ENCODE data around the gene PRSS56. TPM values are rescaled to one million over a fixed set of nuclear protein-coding genes. Genes with fewer than 3 reads are reported as not detected.

PRSS56 gene
- polyA plus RNA-seq, 4 donors, result not detected

DNA sequence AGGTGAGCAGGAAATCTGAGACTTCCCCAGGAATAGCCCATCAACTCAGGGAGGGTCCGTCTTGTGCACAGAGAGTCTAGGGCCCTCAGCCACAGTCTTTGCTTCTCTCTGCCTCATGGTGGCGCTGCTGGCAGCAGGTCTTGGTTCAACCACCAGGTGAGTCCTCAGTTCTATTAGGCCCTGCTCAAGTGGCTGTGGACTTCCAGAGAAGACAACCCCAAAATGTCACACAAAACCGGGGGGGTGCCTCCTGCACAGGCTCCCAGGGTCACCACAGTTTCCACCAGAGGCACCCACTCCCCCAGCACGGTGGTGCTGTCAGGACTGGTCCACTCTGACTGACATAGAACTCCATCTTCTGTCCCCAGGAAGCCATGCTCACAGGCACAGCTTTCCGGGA is 16.9 kb downstream of the PRSS56 start:
- peaks cover 0 to 33% (median 3%) of the 10 kb centered on the region in 3 donors for H3K27me3 ChIP-seq (ENCODE audit: control insufficient read depth in 3 of 3, insufficient read depth in 3 of 3, low read length in 3 of 3)
- no peak for FAIRE-seq
- 56 to 62% (median 56%) methylated on average over 5 of the region's 5 CpGs for WGBS, 3 donors

GRCh38 chr2:232537499-232537898 is 17.3 kb downstream of the PRSS56 start:
- Histone ChIP-seq H3K27ac (ENCODE audit: low read depth in 1 of 3, low read length in 2 of 3) (no peak overlapping the region), H3K4me1 (ENCODE audit: control insufficient read depth in 3 of 3, insufficient read depth in 2 of 3, low read depth in 1 of 3, low read length in 2 of 3) (no peaks in the 10 kb centered on the region), H3K27me3 (ENCODE audit: control insufficient read depth in 3 of 3, insufficient read depth in 3 of 3, low read length in 3 of 3) (peaks cover 0 to 33% (median 3%) of the 10 kb centered on the region in 3 donors), H3K9me3 (ENCODE audit: control insufficient read depth in 2 of 2, insufficient read depth in 1 of 2, low read depth in 1 of 2, low read length in 1 of 2) (peaks cover 0 to 6% of the 10 kb centered on the region in 2 donors), H3K36me3 (ENCODE audit: control insufficient read depth in 3 of 3, insufficient read depth in 2 of 3, low read depth in 1 of 3, low read length in 3 of 3) (no peaks in the 10 kb centered on the region), H3K4me3 (ENCODE audit: low read depth in 1 of 3, low read length in 3 of 3) (no peak overlapping the region)
- no peak for FAIRE-seq
- 40 to 79% (median 61%) methylated on average over 4 of the region's 4 CpGs for WGBS, 3 donors
- no peak for DNase-seq

More for the DNA sequence above, 16.9 kb downstream of the PRSS56 start:
- Histone ChIP-seq H3K4me1 (ENCODE audit: control insufficient read depth in 3 of 3, insufficient read depth in 2 of 3, low read depth in 1 of 3, low read length in 2 of 3) (no peaks in the 10 kb centered on the region), H3K4me3 (ENCODE audit: low read depth in 1 of 3, low read length in 3 of 3) (no peak overlapping the region), H3K9me3 (ENCODE audit: control insufficient read depth in 2 of 2, insufficient read depth in 1 of 2, low read depth in 1 of 2, low read length in 1 of 2) (peaks cover 0 to 6% of the 10 kb centered on the region in 2 donors), H3K36me3 (ENCODE audit: control insufficient read depth in 3 of 3, insufficient read depth in 2 of 3, low read depth in 1 of 3, low read length in 3 of 3) (no peaks in the 10 kb centered on the region), H3K27ac (ENCODE audit: low read depth in 1 of 3, low read length in 2 of 3) (no peak overlapping the region)
- peak; percentile 20 to 40 for DNase-seq

- H3K4me1 ChIP-seq (ENCODE audit: control insufficient read depth in 3 of 3, insufficient read depth in 2 of 3, low read depth in 1 of 3, low read length in 2 of 3), result no peaks in the 10 kb centered on the region
- H3K9me3 ChIP-seq (ENCODE audit: control insufficient read depth in 2 of 2, insufficient read depth in 1 of 2, low read depth in 1 of 2, low read length in 1 of 2), result peaks cover 0 to 6% of the 10 kb centered on the region in 2 donors
- H3K4me3 ChIP-seq (ENCODE audit: low read depth in 1 of 3, low read length in 3 of 3), result no peak overlapping the region
- H3K36me3 ChIP-seq (ENCODE audit: control insufficient read depth in 3 of 3, insufficient read depth in 2 of 3, low read depth in 1 of 3, low read length in 3 of 3), result peaks cover 0 to 5% (median 0%) of the 10 kb centered on the region in 3 donors
- H3K27me3 ChIP-seq (ENCODE audit: control insufficient read depth in 3 of 3, insufficient read depth in 3 of 3, low read length in 3 of 3), result peaks cover 0 to 33% (median 3%) of the 10 kb centered on the region in 3 donors
- 21 to 46% (median 35%) methylated on average over 4 of the region's 4 CpGs for WGBS, 3 donors
- no peak overlapping the region for H3K27ac ChIP-seq (ENCODE audit: low read depth in 1 of 3, low read length in 2 of 3)
- FAIRE-seq (no peak), DNase-seq (no peak)
These were observed 18.5 kb downstream of the PRSS56 start for GRCh38 chr2:232538671-232539070.

GRCh38 chr2:232539298-232540231 is 19.4 kb downstream of the PRSS56 start, which contains the start of gene CHRNG:
Gene CHRNG, plus strand, starts transcription at chr2:232539692. Its CDS starts 56 bp downstream, at chr2:232539748.
- no peak within 1 kb of the TSS for H3K27ac ChIP-seq (ENCODE audit: low read depth in 1 of 3, low read length in 2 of 3)
- DNase-seq (no peak), FAIRE-seq (no peak)

GRCh38 chr2:232540441-232541041 is 20.4 kb downstream of the PRSS56 start:
- H3K27me3 ChIP-seq (ENCODE audit: control insufficient read depth in 3 of 3, insufficient read depth in 3 of 3, low read length in 3 of 3), result peaks cover 0 to 30% (median 3%) of the 10 kb centered on the region in 3 donors
- FAIRE-seq (no peak), DNase-seq (no peak)

More at GRCh38 chr2:232539298-232540231, 19.4 kb downstream of the PRSS56 start, which contains the start of gene CHRNG:
- Histone ChIP-seq H3K36me3 (ENCODE audit: control insufficient read depth in 3 of 3, insufficient read depth in 2 of 3, low read depth in 1 of 3, low read length in 3 of 3) (peaks cover 0 to 14% (median 0%) of the 10 kb centered on the region in 3 donors), H3K4me3 (ENCODE audit: low read depth in 1 of 3, low read length in 3 of 3) (no peak within 1 kb of the TSS), H3K27me3 (ENCODE audit: control insufficient read depth in 3 of 3, insufficient read depth in 3 of 3, low read length in 3 of 3) (peaks cover 0 to 33% (median 3%) of the 10 kb centered on the region in 3 donors), H3K9me3 (ENCODE audit: control insufficient read depth in 2 of 2, insufficient read depth in 1 of 2, low read depth in 1 of 2, low read length in 1 of 2) (peaks cover 0 to 6% of the 10 kb centered on the region in 2 donors), H3K4me1 (ENCODE audit: control insufficient read depth in 3 of 3, insufficient read depth in 2 of 3, low read depth in 1 of 3, low read length in 2 of 3) (no peaks in the 10 kb centered on the region)
- 52 to 61% (median 58%) methylated on average over 22 to 23 of the region's 23 CpGs for WGBS, 3 donors

DNA sequence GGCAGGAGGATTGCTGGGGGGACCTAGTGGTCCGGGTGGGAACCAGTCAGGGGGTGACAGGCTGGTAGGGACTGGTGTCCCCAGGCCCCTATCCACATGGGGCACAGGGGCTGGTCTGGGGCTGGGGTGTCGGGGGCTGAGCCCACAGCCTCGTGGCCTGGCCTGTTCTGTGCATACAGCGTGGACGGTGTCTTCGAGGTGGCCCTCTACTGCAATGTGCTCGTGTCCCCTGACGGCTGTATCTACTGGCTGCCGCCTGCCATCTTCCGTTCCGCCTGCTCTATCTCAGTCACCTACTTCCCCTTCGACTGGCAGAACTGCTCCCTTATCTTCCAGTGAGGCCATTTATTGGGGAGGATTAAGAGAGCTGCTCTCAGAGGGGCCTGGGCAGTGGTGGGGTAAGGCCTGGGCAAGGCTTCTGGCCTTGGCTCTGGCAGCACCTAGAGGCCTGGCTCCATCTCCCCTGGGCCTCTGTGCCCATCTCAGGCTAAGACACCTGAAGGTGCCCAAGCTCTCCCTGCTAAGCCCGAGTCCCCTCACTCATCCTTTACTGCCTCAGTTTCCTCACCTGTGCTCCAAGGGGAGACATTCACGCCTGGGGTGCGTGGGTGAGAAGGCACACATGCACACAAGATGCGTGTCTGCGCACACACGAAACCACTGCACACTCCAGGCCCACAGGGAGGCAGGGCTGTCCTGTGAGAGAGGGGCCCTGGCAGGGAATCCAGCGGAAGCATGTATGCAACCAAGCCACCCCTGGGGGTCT is 21.2 kb downstream of the PRSS56 start:
- Histone ChIP-seq H3K4me1 (ENCODE audit: control insufficient read depth in 3 of 3, insufficient read depth in 2 of 3, low read depth in 1 of 3, low read length in 2 of 3) (no peaks in the 10 kb centered on the region), H3K9me3 (ENCODE audit: control insufficient read depth in 2 of 2, insufficient read depth in 1 of 2, low read depth in 1 of 2, low read length in 1 of 2) (peaks cover 0 to 9% of the 10 kb centered on the region in 2 donors), H3K36me3 (ENCODE audit: control insufficient read depth in 3 of 3, insufficient read depth in 2 of 3, low read depth in 1 of 3, low read length in 3 of 3) (peaks cover 0 to 25% (median 0%) of the 10 kb centered on the region in 3 donors), H3K27me3 (ENCODE audit: control insufficient read depth in 3 of 3, insufficient read depth in 3 of 3, low read length in 3 of 3) (peaks cover 0 to 23% (median 2%) of the 10 kb centered on the region in 3 donors), H3K4me3 (ENCODE audit: low read depth in 1 of 3, low read length in 3 of 3) (no peak overlapping the region), H3K27ac (ENCODE audit: low read depth in 1 of 3, low read length in 2 of 3) (no peak overlapping the region)
- 41 to 59% (median 56%) methylated on average over 19 of the region's 19 CpGs for WGBS, 3 donors
- DNase-seq (peak in 1 of 2 donors; percentile 28), FAIRE-seq (no peak)

More at GRCh38 chr2:232540441-232541041, 20.4 kb downstream of the PRSS56 start:
- Histone ChIP-seq H3K27ac (ENCODE audit: low read depth in 1 of 3, low read length in 2 of 3) (no peak overlapping the region), H3K36me3 (ENCODE audit: control insufficient read depth in 3 of 3, insufficient read depth in 2 of 3, low read depth in 1 of 3, low read length in 3 of 3) (peaks cover 0 to 20% (median 0%) of the 10 kb centered on the region in 3 donors), H3K4me1 (ENCODE audit: control insufficient read depth in 3 of 3, insufficient read depth in 2 of 3, low read depth in 1 of 3, low read length in 2 of 3) (no peaks in the 10 kb centered on the region), H3K9me3 (ENCODE audit: control insufficient read depth in 2 of 2, insufficient read depth in 1 of 2, low read depth in 1 of 2, low read length in 1 of 2) (peaks cover 0 to 10% of the 10 kb centered on the region in 2 donors), H3K4me3 (ENCODE audit: low read depth in 1 of 3, low read length in 3 of 3) (no peak overlapping the region)
- 64 to 77% (median 67%) methylated on average over 17 of the region's 17 CpGs for WGBS, 3 donors

GRCh38 chr2:232541961-232542714 is 21.9 kb downstream of the PRSS56 start:
- no peak overlapping the region for H3K4me3 ChIP-seq (ENCODE audit: low read depth in 1 of 3, low read length in 3 of 3)
- WGBS, 3 donors, result 47 to 66% (median 57%) methylated on average over 9 of the region's 9 CpGs
- H3K4me1 ChIP-seq (ENCODE audit: control insufficient read depth in 3 of 3, insufficient read depth in 2 of 3, low read depth in 1 of 3, low read length in 2 of 3), result no peaks in the 10 kb centered on the region
- FAIRE-seq, result no peak
- H3K27me3 ChIP-seq (ENCODE audit: control insufficient read depth in 3 of 3, insufficient read depth in 3 of 3, low read length in 3 of 3), result peaks cover 0 to 23% (median 0%) of the 10 kb centered on the region in 3 donors
- peaks cover 0 to 31% (median 0%) of the 10 kb centered on the region in 3 donors for H3K36me3 ChIP-seq (ENCODE audit: control insufficient read depth in 3 of 3, insufficient read depth in 2 of 3, low read depth in 1 of 3, low read length in 3 of 3)
- no peak overlapping the region for H3K27ac ChIP-seq (ENCODE audit: low read depth in 1 of 3, low read length in 2 of 3)
- peaks cover 0 to 11% of the 10 kb centered on the region in 2 donors for H3K9me3 ChIP-seq (ENCODE audit: control insufficient read depth in 2 of 2, insufficient read depth in 1 of 2, low read depth in 1 of 2, low read length in 1 of 2)
- DNase-seq, result no peak

Data from small intestine (tissue), 7 donors.